ENCODE measurements around the gene ADIPOR2.
"Not testable (repeated sequence)": the region's sequence is repeated elsewhere in the genome, so short reads cannot be mapped to it uniquely, and the experiment has no call there.

Gene ADIPOR2

GRCh38 chr12:1705774-1706631, 15.1 kb downstream of the ADIPOR2 start:
- DNase-seq = no peak

- DNase-seq = peak; percentile 7
Observed at GRCh38 chr12:1706632-1706980, 15.7 kb downstream of the ADIPOR2 start.

- no peak for DNase-seq
Observed at GRCh38 chr12:1707051-1707450, 16.2 kb downstream of the ADIPOR2 start.

DNA sequence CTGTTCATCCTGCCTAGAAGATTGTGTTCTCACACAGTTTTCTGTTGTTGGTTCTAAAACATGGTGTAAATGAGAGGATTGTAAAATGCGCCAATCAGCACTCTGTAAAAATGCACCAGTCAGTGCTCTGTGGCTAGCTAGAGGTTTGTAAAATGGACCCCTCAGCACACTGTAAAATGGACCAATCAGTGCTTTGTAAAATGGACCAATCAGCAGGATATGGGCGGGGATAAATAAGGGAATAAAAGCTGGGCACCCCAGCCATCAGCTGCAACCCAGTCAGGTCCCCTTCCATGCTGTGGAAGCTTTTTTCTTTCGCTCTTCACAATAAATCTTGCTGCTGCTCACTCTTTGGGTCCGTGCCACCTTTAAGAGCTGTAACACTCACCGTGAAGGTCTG, 19.1 kb downstream of the ADIPOR2 start:
- not testable (repeated sequence) for DNase-seq

GRCh38 chr12:1710870-1711269, 20.0 kb downstream of the ADIPOR2 start:
- not testable (repeated sequence) for DNase-seq

GRCh38 chr12:1711536-1712211, 20.8 kb downstream of the ADIPOR2 start:
- not testable (repeated sequence) for DNase-seq

DNA sequence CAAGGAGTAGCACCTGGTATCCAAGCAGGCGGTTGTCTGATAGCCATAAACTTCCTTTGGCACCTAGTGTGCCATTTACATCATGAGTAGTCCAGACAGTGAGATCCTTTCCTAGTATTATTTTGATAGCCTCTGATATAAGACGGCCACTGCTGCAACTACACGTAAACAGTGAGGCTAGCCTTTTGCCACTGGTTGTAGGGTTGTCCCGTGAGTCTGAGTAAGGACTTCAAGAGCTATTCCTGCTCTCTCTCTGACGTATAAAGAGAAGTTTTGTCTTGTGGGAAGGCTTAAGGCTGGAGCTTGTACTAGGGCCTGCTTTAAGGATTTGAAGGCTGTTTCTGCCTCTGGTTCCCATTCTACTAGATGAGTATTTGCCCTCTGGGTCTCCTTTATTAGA, 21.4 kb downstream of the ADIPOR2 start:
- not testable (repeated sequence) for DNase-seq

DNA sequence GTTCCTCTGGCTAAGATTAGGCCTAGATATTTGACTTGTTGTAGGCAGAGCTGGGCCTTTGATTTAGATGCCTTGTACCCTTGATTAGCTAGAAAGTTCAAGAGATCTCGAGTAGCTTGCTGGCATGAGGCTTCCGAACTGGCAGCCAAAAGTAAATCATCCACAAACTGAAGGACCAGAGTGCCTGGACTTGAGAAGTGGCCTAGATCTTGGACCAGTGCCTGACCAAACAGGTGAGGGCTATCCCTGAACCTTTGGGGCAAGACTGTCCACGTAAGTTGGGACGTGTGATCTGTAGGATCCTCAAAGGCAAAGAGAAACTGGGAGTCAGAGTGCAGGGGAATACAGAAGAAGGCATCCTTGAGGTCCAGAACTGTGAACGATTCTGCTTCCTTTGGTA, 22.0 kb downstream of the ADIPOR2 start:
- not testable (repeated sequence) for DNase-seq

GRCh38 chr12:1713783-1714348, 23.0 kb downstream of the ADIPOR2 start:
- not testable (repeated sequence) for DNase-seq

DNA sequence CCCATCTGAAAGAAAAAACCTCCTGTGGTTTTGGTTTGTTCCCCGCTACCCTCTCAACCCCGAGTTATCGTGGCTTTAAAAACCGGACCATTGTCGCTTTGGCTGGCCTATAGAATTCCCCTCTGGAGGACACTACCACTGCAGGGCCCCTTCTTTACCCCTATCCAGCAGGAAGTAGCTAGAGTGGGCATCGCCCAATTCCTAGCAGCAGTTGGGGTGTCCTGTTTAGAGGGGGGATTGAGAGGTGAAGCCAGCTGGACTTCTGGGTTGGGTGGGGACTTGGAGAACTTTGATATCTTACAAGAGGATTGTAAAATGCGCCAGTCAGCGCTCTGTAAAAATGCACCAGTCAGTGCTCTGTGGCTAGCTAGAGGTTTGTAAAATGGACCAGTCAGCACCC, 24.6 kb downstream of the ADIPOR2 start:
- not testable (repeated sequence) for DNase-seq

GRCh38 chr12:1716215-1716862, 25.5 kb downstream of the ADIPOR2 start:
- no peak for DNase-seq

- DNase-seq = no peak
Observed at GRCh38 chr12:1716911-1717310, 26.0 kb downstream of the ADIPOR2 start.

DNA sequence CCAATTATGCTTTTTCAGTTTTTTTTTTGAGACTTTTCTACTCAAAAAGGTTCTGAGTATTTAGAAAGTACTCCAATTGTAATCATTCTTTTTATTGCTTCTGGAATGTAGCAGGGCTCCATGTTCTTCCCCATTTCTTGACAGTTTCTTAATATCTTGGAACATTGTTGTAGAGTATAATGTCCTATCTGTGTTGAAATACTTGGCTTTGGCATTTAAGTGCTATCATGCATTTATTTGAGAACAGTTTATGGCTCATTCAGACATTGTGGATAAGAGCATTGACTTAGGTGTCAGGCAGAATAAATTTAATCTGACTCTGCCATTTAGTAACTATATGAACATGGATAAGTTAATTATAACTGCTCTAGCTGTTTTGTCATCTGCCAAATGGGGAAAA, 28.3 kb downstream of the ADIPOR2 start:
- DNase-seq = no peak

DNA sequence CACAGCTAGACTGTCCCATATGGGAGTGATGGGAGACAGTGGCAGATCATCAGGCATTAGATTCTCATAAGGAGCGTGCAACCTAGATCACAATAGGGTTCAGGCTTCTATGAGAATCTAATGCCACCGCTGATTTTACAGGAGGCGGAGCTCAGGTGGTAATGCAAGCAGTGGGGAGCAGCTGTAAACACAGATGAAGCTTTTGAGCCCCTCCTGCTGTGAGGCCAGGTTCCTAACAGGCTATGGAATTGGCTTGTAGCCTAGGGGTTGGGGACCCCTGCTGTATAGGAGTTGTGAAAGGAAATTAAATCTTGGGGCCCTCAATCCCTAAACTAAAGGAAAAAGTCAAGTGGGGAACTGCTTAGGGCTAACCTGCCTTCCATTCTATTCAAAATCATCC, 29.6 kb downstream of the ADIPOR2 start:
- DNase-seq = no peak

GRCh38 chr12:1723721-1724120, 32.9 kb downstream of the ADIPOR2 start:
- DNase-seq = no peak

- no peak for DNase-seq
Observed at GRCh38 chr12:1724250-1724649, 33.4 kb downstream of the ADIPOR2 start.

GRCh38 chr12:1726753-1727152, 35.9 kb downstream of the ADIPOR2 start:
- no peak for DNase-seq

DNA sequence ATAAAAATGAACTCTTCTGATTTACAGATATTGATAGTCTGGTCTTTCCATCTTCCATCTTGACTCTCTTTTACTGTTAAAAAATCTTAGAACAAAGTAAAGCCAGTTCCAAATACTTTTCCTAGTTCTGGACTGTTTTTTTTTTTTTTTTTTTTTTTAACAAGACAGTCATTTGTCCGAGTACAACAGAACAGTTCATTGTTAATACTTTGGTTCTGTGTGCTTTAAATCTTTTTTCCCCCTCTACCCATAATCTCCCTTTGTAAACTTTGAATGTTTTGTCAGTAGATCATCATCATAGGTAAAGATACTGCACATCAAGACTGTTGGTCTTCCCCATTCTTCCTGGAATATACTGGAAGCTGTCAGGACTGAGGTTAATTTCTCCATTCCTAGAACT, 38.0 kb downstream of the ADIPOR2 start:
- DNase-seq = no peak

- no peak for DNase-seq
Observed at GRCh38 chr12:1731019-1731687, 40.3 kb downstream of the ADIPOR2 start.

DNA sequence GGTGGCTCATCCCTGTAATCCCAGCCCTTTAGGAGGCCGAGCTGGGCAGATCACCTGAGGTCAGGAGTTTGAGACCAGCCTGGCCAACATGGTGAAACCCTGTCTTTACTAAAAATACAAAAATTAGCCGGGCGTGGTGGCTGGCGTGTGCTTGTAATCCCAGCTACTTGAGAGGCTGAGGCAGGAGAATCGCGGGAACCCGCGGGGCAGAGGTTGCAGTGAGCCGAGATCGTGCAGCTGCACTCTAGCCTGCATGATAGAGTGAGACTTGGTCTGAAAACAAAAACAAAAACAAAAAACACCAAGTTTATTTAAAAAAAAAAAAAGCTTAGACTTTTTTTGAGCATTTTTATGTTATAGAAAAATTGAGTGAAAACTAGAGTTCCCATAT, 40.8 kb downstream of the ADIPOR2 start:
- DNase-seq = not testable (repeated sequence)

- no peak for DNase-seq
Observed at GRCh38 chr12:1732914-1733313, 42.0 kb downstream of the ADIPOR2 start.

DNA sequence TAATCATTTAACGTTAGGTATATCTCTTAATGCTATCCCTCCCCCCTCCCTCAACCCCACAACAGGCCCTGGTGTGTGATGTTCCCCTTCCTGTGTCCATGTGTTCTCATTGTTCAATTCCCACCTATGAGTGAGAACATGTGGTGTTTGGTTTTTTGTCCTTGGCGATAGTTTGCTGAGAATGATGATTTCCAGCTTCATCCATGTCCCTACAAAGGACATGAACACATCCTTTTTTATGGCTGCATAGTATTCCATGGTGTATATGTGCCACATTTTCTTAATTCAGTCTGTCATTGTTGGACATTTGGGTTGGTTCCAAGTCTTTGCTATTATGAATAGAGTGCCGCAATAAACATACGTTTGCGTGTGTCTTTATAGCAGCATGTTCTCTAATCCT, 42.8 kb downstream of the ADIPOR2 start:
- not testable (repeated sequence) for DNase-seq

Data from CD4-positive, alpha-beta T cell treated with Interleukin-4 for 4 hours (primary cell).